NCI-H2196 treated with DMSO at 0.1 percent for 48 hours (cell line): ENCODE measurements around the gene TSPAN12.

ENCODE experiments used
- DNase-seq: peaks from one replicate; lab custom pipeline; 2025; ENCODE audit not compliant: unreplicated experiment; lab: John Stamatoyannopoulos, UW

TSPAN12 gene

DNA sequence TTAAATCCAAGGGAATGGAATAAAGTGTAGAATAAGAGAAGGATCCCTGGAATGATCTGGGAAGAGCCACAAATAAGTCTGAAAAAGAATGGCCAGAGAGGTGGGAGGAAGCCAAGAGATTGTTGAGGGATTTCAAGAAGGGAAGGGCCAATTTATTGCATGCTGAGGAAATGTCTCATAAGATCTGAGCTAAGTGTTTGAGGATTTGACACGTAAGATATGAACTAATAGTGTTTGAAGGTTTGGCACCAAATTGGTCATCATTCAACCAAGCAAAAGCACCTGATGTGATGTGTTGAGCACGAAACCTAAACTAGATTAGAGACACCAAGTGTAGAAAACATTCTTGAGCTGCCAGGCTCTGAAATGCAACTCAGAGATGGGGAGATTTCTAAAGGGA is 97.9 kb downstream of the TSPAN12 start:
- DNase-seq: no peak

DNA sequence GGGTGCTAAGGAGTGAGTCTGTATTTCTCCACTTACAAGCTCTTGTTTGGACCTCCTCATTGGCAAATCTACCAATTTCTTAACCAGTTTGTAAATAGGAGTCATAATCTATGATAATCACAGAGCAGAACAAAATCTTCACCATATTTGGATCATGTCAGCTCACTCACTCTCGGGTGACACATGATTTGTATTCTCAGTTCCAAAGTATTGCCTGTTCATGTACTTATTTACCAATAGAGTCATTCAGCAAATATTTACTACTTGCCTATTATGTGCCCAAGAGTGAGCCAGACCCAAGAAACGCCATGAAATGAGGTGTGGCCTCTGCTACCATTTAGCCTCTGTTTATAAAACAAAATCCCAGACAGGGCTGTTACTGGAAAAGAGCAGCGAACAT is 114.8 kb downstream of the TSPAN12 start:
- peak; percentile 78 for DNase-seq

- peak; percentile 78 for DNase-seq
These were observed 115.6 kb downstream of the TSPAN12 start for GRCh38 chr7:120742372-120742771.

- peak; percentile 29 for DNase-seq
These were observed 116.4 kb downstream of the TSPAN12 start for GRCh38 chr7:120741371-120742042.

- DNase-seq: peak; percentile 32
These were observed 117.6 kb downstream of the TSPAN12 start for GRCh38 chr7:120740348-120740747.

GRCh38 chr7:120738816-120739215 is 119.1 kb downstream of the TSPAN12 start:
- DNase-seq: no peak
